Endothelial cell of hepatic sinusoid (primary cell): ENCODE results near the gene KLHDC10.
"Not testable (repeated sequence)": the region's sequence is repeated elsewhere in the genome, so short reads cannot be mapped to it uniquely, and the experiment has no call there.

Source experiments
- in situ Hi-C: cut with HindIII; loops from 2 replicates; pipeline ENCODE4 v1.10.0; 2017; ENCODE audit warnings: low sequenced_read_pairs

Gene KLHDC10, protein sequence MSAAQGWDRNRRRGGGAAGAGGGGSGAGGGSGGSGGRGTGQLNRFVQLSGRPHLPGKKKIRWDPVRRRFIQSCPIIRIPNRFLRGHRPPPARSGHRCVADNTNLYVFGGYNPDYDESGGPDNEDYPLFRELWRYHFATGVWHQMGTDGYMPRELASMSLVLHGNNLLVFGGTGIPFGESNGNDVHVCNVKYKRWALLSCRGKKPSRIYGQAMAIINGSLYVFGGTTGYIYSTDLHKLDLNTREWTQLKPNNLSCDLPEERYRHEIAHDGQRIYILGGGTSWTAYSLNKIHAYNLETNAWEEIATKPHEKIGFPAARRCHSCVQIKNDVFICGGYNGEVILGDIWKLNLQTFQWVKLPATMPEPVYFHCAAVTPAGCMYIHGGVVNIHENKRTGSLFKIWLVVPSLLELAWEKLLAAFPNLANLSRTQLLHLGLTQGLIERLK

DNA sequence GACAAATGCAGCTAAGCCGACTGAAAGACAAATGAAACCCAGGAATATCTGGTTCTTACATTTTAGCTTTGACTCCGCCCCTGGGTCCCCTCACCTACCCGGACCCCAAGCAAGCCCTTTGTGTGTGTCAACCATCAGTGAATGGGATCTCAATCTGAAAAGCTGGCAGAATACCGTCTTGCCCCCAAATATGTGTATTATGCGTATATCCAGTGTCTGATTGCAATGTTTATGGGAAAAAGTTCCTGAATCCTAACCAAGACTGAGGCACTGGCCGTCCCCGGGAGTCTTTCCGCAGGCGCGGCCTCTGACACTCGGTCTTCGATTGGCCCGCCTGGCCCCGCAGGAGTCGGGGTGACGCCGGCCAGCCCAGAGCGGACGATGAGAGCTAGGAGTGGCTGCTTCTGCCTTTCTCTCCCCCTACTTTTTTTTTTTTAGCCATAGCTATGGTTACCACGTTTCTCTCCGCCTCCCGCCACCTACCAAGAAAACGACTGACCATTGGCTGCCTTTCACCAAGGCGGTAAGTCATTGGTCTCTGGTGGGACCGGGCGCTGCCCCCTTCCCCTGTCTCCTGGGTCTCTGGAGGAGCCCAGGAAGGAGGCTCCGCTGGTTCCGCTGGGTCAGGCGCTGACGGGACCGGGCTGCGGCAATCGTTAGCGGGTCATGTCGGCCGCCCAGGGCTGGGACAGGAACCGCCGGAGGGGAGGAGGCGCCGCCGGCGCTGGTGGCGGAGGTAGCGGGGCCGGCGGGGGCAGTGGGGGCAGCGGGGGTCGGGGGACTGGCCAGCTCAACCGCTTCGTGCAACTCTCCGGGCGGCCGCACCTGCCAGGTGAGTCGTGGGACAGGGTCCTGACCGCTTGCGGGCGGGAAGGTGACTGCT, at the start of gene KLHDC10:
TSS of gene KLHDC10 (plus strand) at position 557 of the 883 bp plus-strand sequence. CDS start at position 667, 110 bp downstream.
- in situ Hi-C loops: loop anchor here (5.0 kb wide), 1 partner anchor 52 kb away; no protein-coding TSS in a partner anchor

DNA sequence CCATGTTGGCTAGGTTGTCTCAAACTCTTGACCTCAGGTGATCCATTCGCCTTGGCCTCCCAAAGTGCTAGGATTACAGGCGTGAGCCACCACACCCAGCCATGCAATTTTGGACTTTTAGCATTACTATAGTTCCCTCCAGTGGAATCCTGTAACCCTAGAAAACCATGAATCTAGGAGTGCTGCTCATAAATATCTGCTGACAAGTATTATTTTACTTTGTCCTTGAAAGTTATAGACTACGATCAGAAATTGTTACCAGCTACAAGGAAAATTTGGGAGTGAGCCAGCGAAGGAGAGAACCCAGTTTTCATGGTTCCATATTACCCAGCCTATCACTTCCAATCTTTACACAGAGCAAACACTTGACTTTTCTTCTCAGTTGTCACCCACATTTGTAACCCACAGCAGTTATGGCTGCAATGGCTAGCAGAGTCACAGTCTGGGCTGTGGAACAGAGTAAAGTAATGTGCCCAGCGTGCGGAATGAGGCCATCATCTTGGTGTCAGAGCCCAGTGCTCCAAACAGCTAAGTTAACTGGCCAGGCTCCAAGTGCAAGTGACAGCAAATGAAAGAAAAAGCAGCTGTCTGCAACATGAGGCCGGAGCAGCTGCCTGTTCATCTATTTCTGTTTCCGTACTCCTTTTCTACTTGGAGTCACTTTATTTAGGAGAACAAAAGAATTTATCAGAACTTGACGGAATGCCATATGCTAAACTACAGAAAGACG, 49.1 kb upstream of the KLHDC10 start:
- in situ Hi-C loops: no loop called here

DNA sequence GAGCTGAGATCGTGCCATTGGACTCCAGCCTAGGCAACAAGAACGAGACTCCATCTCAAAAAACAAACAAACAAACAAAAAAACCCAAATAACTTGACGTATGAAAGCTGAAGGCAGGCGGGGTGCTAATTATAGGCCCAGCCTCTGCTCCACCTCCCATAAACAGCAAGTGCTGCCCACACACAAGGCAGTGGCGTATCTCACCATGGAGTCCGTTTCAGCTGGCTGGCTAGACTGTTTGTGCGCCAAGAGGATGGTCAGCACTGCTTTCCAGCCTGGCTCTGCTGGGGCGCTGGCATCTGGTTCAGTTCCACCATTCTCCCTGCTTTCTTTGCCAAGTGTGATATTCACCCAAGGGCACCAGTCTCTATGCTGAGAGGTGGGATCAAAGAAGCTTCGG, 48.2 kb upstream of the KLHDC10 start:
- in situ Hi-C loops: no loop called here

DNA sequence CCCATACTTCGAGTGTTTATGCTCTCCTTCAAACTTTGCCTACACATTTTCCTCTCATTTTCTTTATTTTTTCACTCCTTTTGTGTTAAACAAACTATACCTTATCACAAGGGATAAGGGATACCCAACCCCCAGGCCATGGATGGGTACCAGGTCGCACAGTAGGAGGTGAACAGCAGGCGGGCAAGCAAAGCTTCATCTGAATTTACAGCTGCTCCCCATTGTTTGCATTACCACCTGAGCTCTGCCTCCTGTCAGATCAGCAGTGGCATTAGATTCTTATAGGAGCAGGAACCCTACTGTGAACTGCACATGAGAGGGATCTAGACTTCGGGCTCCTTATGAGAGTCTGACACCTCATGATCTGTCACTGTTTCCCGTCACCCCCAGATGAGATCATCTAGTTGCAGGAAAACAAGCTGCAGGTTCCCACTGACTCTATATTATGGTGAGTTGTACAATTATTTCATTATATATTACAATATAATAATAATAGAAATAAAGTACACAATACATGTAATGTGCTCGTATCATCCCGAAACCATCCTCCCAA, 47.6 kb upstream of the KLHDC10 start:
- in situ Hi-C loops: no loop called here

DNA sequence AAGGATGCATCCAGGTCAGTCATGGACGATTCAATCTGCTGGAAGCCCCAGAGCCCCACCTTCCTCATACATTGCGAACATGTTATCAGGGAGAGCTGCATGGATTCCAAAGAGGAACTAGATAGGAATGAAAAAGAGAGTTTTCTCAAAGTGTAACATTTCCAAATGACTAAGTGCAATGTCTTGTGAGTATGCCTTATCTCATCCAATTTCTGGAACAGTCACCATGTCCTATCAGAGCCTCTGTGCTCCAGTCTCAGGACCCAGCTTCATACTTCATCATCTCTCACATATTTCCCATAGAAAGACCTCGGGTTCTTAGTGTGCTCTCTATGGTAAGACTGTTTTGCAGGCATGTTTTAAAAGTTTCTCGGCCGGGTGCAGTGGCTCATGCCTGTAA, 45.9 kb upstream of the KLHDC10 start:
- in situ Hi-C loops: no loop called here

DNA sequence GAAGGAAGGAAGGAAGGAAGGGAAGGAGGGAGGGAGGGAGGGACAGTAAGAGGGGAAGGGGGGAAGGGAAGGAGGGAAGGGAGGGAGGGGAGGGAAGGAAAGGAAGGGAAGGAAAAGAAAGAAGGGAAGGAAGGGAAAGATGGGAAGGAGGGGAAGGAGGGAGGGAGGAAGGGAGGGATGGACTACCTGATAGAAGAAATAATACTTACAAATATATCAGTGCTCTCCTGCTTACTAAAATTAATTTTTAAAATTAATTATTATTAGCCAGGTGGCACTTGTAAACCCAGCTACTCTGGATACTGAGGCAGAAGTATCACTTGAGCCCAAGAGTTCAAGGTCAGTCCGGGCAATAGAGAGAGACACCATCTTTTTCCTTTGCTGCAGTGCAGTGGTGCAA, 37.6 kb upstream of the KLHDC10 start:
- in situ Hi-C loops: no loop called here

DNA sequence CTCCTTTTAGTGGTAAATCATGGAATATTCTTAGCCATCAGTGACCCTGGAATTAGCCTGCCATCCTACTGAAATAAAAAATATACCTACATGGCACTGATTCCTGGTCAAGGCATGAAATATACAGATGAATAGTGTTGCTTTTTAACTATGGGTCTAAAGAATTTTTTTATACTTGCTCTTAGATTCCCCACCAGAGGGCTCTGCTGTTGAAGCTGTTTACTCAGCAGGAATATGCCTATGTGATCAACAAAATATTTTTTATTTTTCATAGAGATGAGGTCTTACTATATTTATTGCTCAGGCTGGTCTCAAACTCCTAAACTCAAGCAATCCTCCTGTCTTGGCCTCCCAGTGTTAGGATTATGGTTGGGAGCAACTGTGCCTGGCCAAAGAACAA, 32.6 kb upstream of the KLHDC10 start:
- in situ Hi-C loops: no loop called here

DNA sequence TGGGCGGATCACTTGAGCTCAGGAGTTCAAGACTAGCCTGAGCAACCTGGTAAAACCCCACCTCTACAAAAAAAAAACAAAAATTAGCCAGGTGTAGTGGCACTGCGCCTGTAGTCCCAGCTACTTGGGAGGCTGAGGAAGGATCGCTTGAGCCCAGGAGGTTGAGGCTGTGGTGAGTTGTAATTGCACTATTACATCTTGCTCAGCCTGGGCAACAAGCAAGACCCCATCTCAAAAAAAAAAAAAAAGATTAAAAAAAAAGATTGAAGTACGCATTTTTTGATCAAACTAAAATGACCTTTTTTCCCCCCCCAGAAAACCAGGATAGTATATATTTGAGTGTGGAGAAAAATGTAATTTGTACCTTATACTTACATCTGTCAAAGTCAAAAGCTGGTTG, 29.8 kb upstream of the KLHDC10 start:
- in situ Hi-C loops: no loop called here

DNA sequence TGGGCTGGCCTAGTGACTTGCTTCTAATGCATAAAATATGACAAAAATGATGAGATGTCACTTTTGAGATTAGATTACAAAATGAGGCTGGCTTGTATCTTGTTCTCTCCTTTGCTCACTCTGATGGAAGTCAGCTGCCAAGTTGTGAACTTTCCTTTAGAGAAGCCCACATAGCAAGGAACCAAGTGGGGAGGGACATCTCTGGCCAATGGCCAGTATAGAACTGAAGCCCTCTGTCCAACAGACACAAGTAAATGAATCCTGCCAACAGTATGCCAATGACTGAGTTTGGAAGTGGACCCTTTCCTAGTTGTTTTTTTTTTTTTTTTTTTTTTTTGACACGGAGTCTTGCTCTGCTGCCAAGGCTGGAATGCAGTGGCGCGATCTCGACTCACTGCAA, 22.5 kb upstream of the KLHDC10 start:
- in situ Hi-C loops: no loop called here

DNA sequence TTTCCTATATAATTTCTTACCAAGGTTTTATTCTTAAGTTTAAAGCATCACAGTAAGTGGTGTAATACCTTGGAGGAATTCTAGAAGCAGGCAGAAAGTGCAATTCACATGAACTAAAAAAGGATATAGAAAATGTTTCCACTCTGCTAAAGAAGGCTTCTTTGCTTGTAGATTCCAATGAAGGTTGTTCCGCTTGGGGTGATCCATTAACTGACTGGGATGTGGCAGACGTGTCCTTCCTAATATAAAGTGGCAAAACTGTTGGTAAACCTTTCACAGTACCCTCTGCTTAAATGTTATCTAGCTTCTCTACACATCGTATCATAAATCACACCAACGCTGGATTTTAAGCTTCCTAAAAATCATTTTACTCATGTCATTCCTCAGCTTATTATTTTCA, 21.4 kb upstream of the KLHDC10 start:
- in situ Hi-C loops: no loop called here

DNA sequence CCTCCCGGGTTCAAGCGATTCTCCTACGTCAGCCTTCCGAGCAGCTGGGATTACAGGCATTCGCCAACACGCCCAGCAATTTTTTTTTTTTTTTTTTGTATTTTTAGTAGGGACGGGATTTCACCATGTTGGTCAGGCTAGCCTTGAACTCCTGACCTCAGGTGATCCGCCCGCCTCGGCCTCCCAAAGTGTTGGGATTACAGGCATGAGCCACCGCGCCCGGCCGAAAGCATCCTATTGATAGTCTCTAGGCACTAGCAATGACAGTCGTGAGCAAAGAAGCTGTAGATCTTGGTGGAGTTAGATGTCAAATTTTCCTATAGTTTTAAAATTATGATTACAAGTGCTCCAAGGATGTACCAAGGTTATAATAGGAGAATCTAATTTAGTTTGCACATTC, 18.1 kb upstream of the KLHDC10 start:
- in situ Hi-C loops: not testable (repeated sequence)

DNA sequence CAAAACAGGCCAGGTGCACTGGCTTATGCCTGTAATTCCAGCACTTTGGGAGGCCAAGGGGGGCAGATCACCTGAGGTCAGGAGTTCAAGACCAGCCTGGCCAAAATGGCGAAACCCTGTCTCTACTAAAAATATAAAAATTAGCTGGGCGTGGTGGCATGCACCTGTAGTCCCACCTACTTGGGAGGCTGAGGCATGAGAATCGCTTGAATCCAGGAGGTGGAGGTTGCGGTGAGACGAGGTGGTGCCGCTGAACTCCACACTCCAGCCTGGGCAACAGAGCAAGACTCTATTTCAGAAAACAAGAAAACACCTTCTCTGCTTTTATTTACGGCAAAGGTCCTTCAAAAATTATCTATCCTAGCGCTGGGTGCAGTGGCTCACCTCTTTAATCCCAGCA, 15.1 kb upstream of the KLHDC10 start:
- in situ Hi-C loops: not testable (repeated sequence)

DNA sequence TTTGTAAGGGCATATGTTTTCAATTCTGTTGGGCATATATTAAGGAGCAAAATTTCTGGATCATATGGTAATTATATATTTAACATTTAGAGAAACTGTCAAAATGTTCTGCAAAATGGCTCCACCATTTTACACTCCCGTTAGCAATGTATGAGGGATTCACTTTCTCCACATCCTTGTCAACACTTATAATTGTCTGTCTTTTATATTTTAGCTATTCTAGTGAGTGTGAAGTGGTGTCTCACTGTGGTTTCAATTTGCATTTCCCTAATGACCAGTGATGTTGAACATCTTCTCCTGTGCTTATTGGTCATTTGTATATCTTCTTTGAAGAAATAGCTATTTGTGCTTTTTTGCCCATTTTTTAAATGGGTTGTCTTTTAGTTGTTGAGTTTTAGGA, 8.1 kb upstream of the KLHDC10 start:
- in situ Hi-C loops: no loop called here

DNA sequence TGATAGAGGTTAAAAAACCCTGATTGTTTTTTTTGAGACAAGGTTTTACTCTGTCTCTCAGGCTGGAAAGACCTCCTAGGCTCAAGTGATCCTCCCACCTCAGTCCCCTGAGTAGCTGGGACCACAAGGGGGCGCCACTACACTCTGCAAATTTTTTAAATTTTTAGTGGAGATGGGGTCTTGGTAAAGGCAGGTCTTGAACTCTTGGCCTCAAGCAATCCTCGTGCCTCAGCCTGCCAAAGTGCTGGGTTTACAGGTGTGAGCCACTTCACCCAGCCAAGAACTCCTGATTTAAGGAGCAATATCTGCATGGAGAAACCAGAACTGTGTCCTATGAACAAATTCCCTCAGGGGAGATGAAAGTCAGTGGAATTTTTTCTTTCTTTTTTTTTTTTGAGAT, 7.3 kb upstream of the KLHDC10 start:
- in situ Hi-C loops: no loop called here

DNA sequence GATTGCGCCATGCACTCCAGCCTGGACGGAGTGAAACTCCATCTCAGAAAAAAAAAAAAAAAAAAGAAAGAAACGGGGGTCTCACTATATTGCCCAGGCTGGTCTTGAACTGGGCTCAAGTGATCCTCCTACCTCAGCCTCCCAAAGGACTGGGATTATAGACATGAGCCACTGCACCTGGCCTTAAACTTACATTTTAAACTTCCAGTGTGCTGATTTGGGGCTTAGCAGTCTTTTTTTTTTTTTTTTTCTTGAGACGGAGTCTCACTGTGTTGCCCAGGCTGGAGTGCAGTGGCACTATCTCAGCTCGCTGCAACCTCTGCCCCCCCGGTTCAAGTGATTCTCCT, 5.8 kb upstream of the KLHDC10 start:
- in situ Hi-C loops: not testable (repeated sequence)

DNA sequence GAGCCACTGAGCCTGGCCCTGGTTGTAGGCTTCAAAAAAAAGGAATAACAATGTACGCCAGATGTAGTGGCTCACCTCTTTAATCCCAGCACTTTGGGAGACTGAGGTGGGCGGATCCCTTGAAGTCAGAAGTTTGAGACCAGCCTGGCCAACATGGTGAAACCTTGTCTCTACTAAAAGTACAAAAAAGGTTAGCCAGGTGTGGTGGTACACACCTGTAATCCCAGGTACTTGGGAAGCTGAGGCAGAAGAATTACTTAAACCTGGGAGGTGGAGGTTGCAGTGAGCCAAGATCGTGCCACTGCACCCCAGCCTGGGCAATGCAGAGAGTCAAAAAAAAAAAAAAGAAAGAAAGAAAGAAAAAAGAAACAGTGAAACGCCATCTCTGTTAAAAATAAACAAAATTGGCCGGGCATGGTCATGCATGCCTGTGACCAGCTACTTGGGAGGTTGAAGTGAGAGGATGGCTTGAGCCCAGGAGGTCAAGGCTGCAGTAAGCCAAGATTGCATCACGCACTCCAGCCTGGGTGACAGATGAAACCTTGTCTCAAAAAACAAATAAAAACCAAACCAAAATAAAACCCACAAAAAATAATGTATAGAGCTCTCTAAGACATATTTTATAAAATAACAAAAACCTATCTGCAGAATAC, 4.7 kb upstream of the KLHDC10 start:
- in situ Hi-C loops: no loop called here

DNA sequence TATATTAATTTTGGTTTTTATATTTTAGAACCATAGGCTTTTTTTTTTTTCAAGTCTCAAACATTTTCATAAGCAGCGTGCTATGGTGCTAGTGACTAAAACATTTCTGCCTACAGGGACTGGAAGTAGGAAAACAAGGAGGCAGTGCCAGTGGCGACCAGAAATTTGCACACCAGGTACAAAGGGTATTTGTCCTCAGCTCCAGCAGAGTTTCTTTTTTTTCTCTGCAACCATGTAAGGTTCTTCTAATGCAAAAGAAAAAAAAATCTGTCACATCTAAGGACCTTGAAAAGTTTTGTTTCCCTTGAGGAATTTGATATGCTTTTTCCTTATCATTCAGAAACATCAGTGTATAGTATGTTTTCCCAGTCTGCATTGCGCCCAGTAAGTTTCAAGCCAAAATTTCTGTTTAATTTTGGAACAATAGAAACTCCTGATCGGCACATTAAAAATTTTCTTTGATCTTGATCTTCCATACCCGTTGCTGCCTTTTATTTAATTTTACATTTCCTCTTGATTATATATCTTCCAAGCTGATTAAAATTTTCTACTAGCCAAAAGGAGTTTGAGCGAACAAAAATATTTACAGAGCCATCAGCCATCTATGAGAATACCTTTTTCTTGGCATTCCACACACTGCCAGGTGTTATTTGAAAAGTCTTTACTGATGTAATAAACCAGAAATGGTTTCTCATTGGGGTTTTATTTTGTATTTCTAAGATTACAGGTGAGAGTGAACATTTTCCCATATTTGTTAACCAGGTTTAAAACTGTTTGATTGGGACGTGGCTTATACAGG, 956 bp upstream of the KLHDC10 start:
- in situ Hi-C loops: no loop called here

DNA sequence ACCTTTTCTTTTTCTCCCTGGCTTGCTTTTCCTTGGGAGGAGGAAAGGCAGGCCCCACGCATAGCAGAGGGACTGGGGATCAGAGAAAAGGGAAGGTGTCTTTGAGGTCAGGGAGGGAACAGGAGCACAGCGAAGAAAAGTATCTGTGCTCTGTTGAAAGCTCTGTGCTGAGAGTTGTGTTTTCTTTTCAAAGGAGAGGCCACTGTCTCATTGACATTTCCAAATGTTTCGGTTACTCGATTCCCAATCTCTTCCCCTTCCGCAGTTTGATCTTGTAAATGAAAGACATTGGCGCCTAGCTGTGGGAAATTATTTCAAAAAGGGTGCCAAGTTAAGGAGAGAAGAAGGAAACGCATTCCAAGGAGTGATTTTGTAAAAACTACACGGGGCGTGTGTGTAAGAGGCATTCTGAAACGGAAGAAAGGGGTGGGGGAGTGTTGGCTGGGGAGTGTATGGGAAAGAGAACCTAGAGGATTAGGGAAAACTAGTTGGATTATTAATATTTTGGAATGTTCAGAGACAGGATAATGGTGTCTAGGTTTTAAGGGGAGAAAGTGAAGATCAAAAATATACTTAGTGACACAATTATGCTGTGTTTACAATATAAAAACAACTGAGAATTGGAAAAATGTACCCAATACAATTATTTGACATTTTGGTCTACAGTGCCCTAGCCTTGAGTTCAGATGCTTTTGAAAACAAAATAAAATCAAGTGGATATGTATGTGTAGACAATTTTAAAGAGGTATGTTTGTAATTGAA, 708 bp downstream of the KLHDC10 start:
- in situ Hi-C loops: loop anchor here (5.0 kb wide), 1 partner anchor 51 kb away; no protein-coding TSS in a partner anchor
